GM18909 (cell line): ENCODE data around the gene EPOP.

Source experiments
- ATAC-seq: cut with Tn5 transposase; IDR thresholded peaks from one replicate; pipeline ENCODE4 v1.9.1; 2021; ENCODE audit warnings: mild to moderate bottlenecking; ENCODE audit not compliant: unreplicated experiment, poor library complexity

EPOP gene

DNA sequence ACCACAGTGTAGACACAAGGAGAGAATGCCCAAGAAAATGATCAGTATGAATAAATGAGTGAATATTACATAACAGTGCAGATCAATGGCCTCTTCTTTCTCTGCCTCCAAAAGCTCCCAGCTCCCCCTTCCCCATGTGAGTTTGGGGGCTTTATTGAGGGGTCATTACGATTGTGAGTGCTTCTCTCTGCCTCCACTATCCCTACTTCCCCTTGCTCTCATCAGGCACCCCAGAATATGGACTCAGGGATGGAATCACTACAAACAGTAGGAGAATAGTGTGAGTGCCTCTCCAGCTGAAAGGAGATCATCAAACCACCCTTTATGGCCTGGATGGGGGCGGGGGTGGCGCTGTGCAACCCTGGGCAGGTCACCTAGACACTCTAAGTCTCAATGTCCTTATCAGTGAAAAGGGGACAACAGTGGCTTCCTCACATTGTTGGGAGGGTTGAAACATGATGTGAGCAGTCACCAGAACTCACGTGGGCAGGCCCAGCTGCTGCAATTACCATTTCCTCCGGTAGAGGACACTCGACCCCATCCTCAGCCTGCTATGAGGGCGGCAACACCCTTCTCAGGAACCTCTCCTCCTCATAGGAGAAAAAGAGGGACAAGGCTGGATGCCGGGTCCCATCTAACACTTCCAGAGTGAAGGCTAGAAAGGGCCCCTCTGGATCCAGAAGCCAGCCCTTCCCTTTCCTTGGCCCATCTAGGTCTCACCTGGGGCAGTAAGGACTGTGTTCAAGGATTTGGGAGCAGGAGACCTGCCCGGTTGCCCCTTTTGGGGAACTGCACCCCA lies 2.1 kb upstream of the EPOP start:
- peak; percentile 46 for ATAC-seq

DNA sequence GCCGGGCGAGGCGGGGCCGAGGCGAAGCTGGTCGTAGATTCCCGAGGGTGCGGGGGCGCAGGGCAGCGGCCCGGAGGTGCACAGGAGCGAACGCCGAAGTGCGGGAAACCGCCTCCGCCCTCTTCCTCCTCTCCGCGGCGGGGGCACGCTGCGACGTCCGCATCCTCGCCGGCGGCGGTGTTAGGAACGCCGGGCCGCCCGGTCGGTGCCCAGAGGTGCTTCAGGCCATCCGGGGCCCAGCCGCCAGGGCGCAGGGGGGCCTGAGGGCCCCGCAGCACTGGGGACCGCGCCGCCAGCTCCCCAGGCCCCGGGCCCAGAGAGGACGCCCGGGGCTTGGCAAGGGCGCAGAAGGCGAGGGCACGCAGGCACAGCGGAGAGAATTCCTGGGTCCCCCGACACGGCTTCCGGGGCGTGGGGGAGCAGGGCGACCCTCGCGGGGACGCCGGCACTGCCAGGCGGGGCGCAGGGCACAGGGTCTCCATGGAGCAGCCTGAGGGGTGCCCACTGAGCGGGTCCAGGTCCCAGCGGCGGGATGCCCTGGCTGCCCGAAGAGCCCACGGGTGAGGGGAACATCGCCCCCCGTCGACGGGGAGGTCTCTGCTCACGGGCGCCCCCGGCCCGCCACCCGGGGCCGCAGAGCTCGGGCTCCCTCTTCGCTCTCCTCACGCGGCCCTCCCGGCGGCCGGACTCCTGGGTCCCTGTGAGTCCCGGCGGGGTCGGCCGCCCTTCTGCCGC lies 576 bp downstream of the EPOP start:
- peak; percentile 22 for ATAC-seq

DNA sequence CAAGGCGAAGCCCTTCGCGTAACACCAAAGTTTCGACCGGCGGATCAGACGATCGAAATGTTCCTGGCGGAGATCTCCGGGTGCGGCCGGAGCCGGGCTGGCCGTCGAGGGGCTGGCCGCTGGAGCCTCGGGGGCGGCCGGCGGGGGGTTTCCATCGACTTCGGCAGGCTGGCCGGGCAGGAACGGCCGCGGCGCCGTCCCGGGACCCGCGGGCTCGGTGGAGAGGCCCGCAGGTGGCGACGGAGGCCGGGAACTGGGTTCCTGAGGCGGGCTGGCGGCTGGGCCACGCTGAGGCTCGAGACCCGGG lies 1.1 kb downstream of the EPOP start:
- peak; percentile 21 for ATAC-seq

DNA sequence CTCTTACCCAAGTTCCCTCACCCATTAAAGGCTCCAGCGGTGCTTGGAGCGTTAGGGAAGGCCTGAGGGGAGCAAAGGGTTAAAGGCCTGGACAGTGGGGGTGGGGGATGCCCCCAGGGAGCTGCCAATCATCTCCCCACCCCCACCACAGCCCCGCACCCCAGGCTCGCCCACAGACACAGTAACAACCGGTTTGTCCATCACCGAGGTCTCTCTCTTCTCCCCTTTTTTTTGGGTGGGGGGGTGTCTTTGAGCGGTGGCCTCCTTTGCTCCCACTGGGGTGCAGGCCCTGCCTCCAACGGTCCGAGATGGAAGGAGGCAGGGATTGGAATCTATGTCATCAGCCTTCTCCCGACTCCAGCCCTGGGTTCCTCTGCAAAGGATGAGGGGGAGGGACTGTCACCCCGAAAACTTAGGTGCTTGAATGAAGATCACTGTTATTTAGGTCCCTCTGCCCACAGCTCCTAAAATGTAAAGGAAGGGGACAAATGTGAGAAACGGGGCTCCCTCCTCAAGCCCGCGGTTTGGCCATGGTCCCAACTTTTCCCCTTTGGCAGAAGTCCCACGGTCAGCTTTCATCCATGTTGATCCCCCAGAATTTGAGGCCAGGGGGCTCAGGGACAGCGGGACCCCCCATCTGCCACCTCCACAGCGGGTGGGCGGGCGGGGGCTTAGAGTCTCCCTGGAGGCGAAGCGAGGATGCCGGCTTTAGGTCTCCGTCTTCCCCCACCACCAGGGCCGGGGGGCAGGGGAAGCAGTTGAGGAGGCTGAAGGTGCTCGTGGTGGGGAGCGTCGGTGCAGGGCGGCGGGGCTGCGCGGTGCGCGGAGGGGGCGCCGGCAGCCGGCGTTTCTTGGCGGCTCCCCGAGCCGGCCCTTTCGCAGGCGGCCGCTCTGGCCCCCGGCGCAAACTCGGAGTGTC lies 1.7 kb downstream of the EPOP start:
- no peak for ATAC-seq

DNA sequence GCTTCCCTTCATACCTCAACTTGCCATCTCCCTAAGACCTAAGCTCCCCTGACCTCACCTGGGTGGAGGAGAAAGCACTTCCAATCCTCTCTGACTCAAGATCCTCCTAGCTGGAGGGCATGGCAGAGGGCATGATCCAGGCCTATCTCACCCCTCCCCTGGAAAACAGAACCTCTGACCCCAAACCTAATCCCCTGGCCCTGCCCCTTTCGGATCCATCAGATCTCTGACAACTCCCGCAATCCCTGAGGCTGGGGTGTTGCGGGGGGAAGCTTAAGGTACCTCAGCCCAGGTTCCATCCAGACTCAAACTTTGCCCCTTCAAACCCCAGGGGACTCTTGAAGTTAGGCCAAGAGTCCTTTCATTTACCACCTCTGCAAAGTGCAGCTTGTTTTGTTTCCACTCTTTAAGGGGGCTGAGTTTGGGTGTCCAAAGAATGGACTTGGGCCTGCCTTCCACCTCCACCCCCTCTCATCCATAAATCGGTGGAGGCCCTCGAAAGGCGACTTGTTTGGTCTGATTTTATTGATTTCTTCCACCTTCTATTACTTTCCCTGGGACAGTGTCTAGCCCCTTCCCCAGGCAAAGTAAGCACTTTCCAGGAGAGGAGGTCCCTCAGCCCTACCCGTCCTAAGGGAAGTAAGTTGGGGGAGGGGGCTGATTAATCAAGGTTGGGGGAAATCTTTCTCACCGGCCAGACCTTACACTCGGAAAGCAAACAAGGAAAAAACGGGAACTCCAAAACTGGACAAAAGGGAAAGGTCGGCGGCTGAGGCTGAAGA lies 2.6 kb downstream of the EPOP start:
- no peak for ATAC-seq

DNA sequence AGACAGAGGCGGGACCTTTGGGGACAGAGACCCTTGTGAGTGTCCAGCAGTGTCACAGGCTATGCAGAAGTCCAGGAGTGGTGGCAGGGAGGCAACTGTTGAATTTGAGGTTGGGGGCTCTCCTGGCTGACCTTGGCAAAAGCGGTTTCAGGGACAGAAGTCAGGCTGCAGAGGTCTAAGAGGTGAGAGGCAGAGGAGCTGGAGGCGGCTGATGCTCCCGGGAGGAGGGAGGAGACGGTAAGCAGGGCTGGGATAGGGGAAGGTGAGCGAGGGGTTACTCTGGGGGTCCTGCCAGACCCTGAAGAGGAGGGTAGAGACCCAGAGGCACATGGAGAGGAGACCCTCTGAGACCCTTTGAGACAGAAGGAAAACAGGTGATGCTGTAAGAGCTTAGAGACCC lies 5.2 kb downstream of the EPOP start:
- ATAC-seq, result no peak

DNA sequence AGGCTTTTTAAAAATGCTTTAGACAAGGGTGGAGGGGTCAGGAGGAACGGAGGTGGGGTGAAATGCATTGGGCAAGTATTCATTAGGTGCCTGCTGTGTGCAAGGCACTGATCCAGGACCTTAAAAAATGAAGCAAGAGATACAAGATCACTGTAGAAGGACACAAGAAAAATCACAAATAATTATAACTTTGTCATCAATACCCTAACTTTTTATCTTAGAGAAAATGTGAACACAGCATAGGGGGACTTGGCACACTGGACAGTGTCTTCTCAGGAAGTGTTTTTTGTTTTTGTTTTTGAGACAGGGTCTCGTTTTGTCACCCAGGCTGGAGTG lies 7.0 kb downstream of the EPOP start:
- no peak for ATAC-seq

DNA sequence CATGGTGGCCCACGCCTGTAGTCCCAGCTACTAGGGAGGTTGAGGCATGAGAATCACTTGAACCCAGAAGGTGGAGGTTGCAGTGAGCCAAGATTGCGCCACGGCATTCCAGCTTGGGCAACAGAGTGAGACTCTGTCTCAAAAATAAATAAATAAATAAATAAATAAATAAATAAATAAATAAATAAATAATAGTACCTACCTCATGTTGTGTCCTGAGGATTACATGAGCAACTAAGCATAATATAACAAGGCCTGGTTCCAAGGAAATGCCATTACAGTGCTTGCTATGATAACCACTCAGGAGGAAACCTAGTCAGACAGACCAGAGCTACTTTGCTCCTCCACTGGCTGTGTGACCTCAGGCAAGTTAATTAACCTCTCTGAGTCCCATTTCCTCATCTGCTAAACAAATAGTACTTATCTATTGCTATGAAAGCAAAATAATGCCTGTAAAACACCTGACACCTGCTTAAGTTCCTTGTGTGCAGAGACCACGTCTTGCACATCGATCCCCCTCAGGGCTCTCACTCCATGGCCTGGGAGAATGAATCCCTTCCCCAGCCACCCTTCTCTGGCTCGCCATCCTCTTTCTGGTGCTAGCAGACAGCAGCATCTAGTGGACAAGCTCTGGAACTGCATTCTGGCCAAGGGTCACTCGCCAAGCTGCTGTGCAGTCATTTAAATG lies 7.5 kb downstream of the EPOP start:
- ATAC-seq, result no peak

DNA sequence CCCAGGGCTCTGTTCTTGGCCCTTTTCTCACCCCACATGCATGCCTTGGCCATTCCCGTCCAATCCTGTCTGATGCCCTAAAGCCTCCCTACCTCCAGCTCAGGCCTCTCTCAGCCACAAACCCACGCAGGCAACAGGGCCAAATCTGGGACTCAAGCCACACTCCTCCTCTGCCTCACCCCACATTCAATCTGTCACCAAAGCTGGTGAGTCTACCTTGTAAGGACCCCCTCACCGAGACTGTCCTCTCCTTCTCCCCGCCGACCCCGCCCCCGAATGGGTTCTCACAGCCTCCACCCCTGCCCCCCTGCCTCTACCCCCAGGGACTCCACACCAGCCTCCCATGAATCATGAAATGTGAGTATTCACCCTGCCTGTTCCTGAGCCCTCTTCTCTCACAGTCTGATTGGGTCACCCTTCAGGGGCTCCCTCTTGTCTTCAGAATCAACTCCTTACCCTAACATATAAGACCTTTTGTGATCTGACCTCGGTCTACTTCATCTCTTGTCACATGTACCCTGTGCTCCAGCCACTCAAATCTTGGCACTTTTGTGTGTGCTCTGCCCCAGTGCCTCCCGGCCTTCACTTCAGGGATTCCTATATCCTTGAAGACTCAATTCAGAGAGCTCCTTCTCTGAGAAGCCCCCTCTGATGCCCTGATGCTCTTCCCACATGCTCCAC lies 10.7 kb downstream of the EPOP start:
- no peak for ATAC-seq

DNA sequence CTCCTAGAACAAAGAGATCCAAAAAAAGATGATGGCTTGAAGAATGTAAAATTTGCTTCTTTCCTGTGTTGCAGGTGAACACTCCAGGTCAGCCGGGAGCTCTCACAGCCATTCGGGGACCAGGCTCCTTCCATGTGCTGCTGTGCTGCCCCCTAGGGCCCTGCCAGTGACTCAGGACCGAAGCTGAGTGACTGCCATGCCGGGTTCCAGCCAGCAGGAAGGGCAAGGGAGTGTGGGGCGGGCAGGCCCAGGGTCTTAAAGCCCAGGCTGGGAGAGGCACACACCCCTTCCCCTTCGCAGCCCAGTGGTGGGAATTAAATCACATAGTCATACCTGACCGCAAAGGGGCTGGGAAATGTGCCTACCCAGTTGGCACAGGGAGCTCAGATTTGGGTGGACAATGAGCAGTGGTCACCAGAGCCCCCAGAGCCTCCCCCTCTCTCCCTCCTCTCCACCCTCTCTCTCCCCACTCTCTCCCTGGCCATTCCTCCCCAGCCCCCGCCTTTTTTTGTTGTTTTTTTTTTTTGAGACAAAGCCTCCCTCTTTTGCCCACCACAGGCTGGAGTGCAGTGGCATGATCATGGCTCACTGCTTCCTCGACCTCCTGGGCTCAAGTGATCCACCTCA lies 11.5 kb downstream of the EPOP start:
- ATAC-seq, result no peak

DNA sequence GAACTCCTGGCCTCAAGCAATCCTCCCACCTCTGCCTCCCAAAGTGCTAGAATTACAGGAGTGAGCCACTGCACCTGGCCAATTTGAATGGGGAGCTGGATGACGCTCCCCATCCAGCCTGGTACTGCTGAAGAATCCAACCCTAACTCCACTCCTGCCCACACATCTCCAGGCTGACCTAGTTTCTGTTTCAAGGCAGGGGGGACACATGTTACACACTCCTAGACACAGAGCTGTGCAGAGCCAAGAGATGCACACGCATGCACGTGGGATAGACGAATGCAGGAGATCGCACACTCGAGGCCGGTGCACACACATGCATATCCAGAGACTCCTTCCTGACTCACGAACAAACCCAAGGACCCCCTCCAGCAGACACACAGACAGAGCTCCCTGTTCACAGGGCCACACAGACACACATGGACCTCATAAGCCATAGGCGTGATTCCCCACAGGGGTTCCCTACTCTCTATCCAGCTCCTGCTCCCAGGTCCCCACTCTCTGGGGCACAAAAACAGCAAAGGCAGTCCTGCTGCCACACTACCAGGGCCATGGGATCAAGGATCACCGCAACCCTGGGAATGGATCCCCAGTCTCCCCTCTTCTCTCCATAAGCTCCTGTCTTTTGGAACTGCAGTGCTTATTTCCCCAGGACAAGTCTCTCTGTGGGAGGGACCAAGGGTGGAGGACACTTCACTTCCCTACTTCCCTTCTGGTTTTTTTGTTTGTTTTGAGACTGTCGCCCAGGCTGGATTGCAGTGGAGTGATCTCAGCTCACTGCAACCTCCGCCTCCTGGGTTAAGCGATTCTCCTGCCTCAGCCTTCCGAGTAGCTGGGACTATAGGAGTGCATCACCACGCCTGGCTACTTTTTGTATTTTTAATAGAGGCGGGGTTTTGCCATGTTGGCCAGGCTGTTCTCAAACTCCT lies 14.4 kb downstream of the EPOP start:
- no peak for ATAC-seq

DNA sequence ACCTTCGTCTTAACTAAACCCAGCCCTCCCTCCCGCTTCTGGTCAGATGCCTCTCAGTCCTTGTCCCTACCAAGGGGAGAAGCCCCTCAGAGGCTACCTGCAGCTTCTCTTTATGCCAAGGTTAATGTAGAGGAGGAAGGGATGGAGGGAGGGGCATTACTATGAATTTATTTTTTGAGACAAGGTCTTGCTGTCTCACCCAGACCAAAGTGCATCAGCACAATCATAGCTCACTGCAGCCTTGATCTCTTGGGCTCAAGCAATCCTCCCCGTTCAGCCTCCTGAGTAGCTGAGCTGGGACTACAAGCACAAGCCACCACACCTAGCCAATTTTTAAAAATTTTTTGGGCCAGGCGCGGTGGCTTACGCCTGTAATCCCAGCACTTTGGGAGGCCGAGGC lies 15.3 kb downstream of the EPOP start:
- ATAC-seq, result no peak

DNA sequence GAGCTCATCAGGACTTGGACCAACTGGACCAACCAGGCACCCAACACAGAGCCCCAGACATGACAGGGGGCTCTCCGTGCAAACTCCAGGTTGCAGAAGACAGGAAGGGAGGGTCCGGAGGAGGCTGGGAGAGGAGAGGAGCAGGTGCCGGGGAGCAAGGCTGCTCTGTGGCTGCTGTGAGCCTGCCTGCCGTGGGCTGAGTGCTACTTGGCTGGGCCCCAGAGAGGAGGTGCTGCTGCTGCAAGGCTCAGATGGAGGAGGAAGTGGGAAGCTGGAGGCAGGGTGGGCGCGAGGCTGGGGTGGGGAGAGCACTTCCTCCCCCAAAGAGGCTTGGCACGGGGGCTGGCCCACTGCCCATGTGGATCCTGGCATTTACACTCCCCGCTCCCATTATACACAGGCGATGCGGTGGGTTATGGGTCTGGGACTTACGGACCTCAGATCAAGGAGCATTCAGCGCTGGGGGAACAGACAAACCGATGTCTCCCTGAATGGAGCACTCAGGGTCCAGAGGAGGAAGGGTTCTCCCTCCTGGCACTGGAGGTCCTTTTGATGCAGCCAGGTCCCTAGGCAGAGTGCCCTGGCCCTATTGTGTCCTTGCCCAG lies 15.9 kb downstream of the EPOP start:
- no peak for ATAC-seq

DNA sequence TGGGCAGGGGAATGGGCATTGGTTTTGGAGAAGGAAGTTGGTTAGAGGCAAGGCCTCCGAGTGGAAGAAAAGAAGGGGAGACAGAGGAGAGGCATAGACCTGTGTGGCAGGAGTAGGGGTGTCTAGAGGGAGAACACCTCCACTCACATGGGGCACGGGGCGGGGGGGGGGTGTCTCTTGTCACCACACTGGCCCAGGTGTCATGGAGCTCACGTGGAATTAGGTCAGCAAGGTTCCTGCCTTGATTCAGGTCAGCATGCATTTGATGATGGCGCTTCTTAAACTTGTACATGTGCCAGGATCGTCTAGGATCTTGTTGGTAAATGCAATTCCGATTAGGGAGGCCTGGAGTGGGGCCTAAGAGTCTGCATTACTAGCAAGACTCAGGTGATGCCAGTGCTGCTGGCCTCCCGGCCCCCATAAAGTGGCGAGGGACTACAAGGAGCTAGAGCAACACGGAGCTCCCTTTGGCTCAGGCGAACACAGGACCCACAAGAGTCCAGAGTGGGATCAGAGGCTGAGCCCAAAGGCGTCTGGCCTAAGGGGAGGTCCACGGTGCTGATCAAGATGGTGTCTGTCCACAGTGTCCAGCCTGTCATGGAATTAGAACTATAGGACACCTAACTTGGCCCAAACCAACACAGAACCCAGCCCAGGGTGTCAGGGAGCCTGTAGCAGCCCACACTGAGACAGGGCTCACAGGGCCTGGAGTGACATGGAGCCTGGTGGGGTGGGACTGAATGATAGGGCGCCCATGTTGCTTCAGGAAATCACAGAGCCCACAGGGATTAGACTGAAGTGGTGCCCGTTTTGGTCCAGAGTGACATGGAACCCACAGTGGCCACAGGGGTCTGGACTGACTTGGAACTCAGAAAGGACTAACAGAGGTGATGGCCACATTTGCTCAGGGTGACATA lies 16.7 kb downstream of the EPOP start:
- no peak for ATAC-seq

DNA sequence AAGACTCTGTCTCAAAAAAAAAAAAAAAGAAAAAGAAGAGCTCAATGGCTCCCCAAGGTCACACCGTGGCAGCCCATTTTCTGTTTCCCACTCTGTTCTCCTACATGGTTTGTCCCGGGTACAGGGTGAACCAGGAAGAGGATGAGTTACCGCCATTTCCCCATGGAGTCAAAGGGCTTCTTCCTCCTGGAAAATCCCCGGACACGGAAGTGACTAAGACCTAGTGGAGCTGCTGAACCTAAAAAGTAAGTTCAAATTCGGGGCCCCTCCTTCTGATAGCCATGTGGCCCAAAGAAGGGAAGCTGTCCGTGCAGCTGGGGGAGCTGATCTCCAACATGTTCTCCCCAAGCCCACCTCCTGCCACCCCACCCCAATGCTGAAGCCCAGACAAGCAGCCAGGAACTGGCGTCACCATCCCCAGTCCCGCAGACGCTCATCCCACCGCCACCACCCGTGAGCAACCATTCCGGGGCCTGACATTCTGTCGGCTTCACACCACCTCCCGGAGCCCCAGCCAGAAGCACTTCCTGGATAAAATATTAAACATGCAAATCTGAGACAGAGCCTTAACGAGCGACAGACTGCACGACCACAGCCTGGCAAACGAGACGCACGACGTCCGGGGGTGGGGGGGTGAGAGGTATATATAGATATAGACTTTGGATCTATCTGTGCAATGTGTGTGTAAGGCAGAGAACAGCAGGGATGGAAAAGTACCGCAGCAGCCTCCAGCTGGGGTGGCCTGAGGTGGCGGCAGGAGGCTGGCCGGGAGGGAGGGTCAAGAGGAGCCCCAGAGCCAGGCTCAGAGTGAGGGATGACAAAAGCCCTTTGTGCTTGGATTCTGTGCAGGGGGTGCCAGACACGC lies 17.6 kb downstream of the EPOP start:
- ATAC-seq, result no peak
